Body of pancreas (tissue), 4 donors: ENCODE data around the gene SPTB.

Experiments used
- CTCF ChIP-seq, 7 experiments: fragments of 450-650 bp in 4 of 7; fragments of 200-600 bp in 3 of 7; sonication (generic) in 3 of 7; IDR thresholded peaks; one replicate each; pipeline ENCODE4 v1.5.1; 2016 to 2019; ENCODE audit warnings: antibody characterized with exemption in 7 of 7
- POLR2A ChIP-seq, 3 donors: fragments of 450-650 bp; IDR thresholded peaks; one replicate each; pipeline ENCODE4 v1.6.1; 2016; ENCODE audit warnings: antibody characterized with exemption in 3 of 3, mild to moderate bottlenecking in 2 of 3

GRCh38 chr14:64770751-64771150 is 109.0 kb downstream of the SPTB start:
- TF ChIP-seq CTCF (IDR thresholded peaks at IDR 0.05) (no peak), POLR2A (IDR thresholded peaks at IDR 0.05) (no peak)
